GM12865 (cell line): ENCODE data around the gene CLEC11A.
"Not testable (repeated sequence)": the region's sequence is repeated elsewhere in the genome, so short reads cannot be mapped to it uniquely, and the experiment has no call there.

Experiments
- DNase-seq: peaks from one replicate; pipeline ENCODE4 v3.0.0; 2010; ENCODE audit warnings: low read depth
- H3K4me3 ChIP-seq: 2 replicates; pipeline ENCODE4 v1.5.1; 2011; ENCODE audit warnings: mild to moderate bottlenecking, low read depth, low read length, control low read depth
- TF ChIP-seq, protein P1 (sequence below): IDR thresholded peaks from 2 replicates; pipeline ENCODE4 v1.5.1; 2011; ENCODE audit warnings: low read length, control low read depth, low read depth, inconsistent platforms; ENCODE audit not compliant: insufficient read depth; ENCODE audit errors: missing control alignments

CLEC11A gene

GRCh38 chr19:50759886-50760285 is 36.7 kb downstream of the CLEC11A start:
- TF ChIP-seq, protein P1, sequence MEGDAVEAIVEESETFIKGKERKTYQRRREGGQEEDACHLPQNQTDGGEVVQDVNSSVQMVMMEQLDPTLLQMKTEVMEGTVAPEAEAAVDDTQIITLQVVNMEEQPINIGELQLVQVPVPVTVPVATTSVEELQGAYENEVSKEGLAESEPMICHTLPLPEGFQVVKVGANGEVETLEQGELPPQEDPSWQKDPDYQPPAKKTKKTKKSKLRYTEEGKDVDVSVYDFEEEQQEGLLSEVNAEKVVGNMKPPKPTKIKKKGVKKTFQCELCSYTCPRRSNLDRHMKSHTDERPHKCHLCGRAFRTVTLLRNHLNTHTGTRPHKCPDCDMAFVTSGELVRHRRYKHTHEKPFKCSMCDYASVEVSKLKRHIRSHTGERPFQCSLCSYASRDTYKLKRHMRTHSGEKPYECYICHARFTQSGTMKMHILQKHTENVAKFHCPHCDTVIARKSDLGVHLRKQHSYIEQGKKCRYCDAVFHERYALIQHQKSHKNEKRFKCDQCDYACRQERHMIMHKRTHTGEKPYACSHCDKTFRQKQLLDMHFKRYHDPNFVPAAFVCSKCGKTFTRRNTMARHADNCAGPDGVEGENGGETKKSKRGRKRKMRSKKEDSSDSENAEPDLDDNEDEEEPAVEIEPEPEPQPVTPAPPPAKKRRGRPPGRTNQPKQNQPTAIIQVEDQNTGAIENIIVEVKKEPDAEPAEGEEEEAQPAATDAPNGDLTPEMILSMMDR, result no peak
- H3K4me3 ChIP-seq, result no peak overlapping the region
- peak; percentile 28 for DNase-seq

- DNase-seq, H3K4me3 ChIP-seq: not testable (repeated sequence)
Observed at GRCh38 chr19:50761501-50761900, 38.3 kb downstream of the CLEC11A start.

GRCh38 chr19:50763521-50763920 is 40.4 kb downstream of the CLEC11A start:
- not testable (repeated sequence) for DNase-seq

GRCh38 chr19:50764409-50764808 is 41.2 kb downstream of the CLEC11A start:
- TF ChIP-seq, protein P1, result no peak
- no peak for DNase-seq
- no peak overlapping the region for H3K4me3 ChIP-seq

More at GRCh38 chr19:50763521-50763920, 40.4 kb downstream of the CLEC11A start:
- H3K4me3 ChIP-seq, result not testable (repeated sequence)

DNA sequence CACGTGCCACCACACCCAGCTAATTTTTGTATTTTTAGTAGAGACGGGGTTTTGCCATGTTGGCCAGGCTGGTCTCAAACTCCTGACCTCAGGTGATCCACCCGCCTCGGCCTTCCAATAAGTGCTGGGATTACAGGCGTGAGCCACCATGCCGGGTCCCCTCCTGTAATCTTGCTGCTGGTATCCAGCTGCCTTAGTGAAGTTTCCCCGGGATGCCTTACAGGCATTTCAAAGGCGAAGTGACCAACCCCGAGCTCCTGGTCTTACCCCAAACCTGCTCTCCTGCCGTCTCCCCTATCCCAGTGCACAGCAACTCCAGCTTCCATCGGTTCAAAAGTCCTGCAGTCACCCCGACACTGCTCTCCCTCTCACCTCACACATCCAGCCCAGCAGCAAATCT is 43.6 kb downstream of the CLEC11A start:
- not testable (repeated sequence) for DNase-seq, H3K4me3 ChIP-seq

GRCh38 chr19:50767263-50767662 is 44.1 kb downstream of the CLEC11A start:
- H3K4me3 ChIP-seq, DNase-seq: not testable (repeated sequence)

DNA sequence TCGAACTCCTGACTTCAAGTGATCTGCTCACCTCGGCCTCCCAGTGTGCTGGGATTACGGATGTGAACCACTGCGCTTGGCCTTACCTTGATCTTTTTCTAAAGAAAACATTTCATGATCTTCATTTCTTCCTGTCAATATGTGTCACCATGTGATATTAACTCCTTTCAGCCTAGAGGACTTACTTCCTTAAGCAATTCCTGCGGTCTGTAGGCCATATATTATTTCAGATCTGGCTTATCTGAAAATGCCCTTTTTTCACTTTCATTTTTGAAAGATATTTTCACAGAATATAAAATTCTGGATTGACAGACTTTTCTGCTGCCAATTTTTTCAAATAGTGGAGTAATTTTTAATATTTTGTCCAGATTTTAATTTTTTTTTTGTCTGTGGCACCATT is 45.1 kb downstream of the CLEC11A start:
- H3K4me3 ChIP-seq, result no peak overlapping the region
- DNase-seq, result no peak
- TF ChIP-seq, protein P1, result no peak

DNA sequence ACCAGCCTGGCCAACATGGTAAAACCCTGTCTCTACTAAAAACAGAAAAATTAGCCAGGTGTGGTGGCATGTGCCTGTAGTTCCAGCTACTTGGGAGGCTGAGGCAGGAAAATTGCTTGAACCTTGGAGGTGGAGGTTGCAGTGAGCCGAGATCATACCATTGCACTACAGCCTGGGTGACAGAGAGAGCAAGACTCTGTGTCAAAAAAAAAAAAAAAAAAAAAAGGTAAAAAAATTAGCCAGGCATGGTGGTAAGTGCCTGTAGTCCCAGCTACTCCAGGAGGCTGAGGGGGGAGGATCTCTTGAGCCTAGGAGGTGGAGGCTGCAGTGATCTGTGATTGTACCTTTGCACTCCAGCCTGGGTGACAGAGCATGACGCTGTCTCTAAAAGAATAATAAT is 47.0 kb downstream of the CLEC11A start, which contains the start of gene GPR32:
Gene GPR32 (plus strand): TSS at position 301 of the 400 bp plus-strand sequence. CDS start 137 bp downstream, outside the sequence.
- DNase-seq, result not testable (repeated sequence)

GRCh38 chr19:50770888-50771287 is 47.7 kb downstream of the CLEC11A start:
- no peak for DNase-seq
- TF ChIP-seq, protein P1, result no peak
- H3K4me3 ChIP-seq, result no peak overlapping the region

More for the DNA sequence above, 47.0 kb downstream of the CLEC11A start, which contains the start of gene GPR32:
- H3K4me3 ChIP-seq, result not testable (repeated sequence)

DNA sequence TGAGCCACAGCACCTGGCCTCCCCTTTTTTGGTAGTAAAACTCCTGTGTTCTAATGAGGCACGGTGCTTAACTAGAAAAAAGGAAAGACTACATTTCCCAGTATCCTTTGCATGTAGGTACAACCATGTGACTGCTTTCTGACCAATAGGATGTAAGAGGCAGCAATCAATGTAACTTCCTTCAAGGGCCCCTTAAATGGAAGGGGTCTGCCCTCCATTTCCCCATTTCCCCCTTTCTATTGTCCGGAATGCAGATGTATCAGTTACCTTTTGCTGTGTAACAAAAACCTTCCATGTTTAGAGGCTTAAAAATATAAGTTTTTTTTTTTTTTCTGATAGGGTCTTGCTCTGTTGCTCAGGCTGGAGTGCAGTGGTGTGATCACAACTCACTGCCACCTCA is 49.3 kb downstream of the CLEC11A start:
- no peak overlapping the region for H3K4me3 ChIP-seq
- peak; percentile 41 for DNase-seq
- TF ChIP-seq, protein P1, result no peak

GRCh38 chr19:50772912-50773311 is 49.7 kb downstream of the CLEC11A start:
- DNase-seq, H3K4me3 ChIP-seq: not testable (repeated sequence)

DNA sequence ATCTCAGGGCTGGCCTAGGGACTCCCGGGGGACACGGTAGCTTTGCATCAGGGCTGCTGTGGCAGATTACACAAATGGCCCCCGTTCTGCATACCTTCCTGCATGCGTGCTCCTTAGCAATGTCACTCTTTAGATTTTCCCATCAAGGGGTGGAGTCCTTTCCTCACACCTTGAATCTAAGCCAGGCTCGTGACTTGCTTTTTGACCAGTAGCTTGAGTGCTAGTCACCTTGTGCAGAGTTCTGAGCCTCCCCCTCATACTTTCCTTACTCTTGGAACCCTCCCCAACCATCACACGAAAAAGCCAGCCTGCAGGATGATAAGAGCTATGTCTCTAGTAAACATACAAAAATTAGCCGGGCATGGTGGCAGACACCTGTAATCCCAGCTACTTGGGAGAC is 50.3 kb downstream of the CLEC11A start:
- not testable (repeated sequence) for DNase-seq, H3K4me3 ChIP-seq
